CD4-positive, CD25-positive, alpha-beta regulatory T cell (primary cell): ENCODE data around the gene BMPER. TPM values are rescaled to one million over a fixed set of nuclear protein-coding genes. Genes with fewer than 3 reads are reported as not detected.

ENCODE experiments used
- ATAC-seq, 2 donors: fragments of 150-1000 bp; cut with Tn5 transposase; one replicate each; pipeline ENCODE4 v1.10.0; 2021; ENCODE audit warnings: low read depth in 2 of 2, moderate number of reproducible peaks in 2 of 2, moderate library complexity in 1 of 2
- DNase-seq, 3 donors: peaks; one replicate each; pipeline versions ENCODE4 v3.0.0 to v3.0.0-alpha.2; 2012 to 2022; ENCODE audit warnings: mixed read lengths in 1 of 3
- H3K27ac ChIP-seq: one replicate; pipeline ENCODE4 v1.7.0; 2013; ENCODE audit warnings: mild to moderate bottlenecking, low read length; ENCODE audit not compliant: insufficient read depth, poor library complexity, severe bottlenecking
- H3K27me3 ChIP-seq: one replicate; pipeline ENCODE4 v1.7.0; 2013; ENCODE audit warnings: low read length; ENCODE audit not compliant: control insufficient read depth, insufficient read depth
- H3K36me3 ChIP-seq: one replicate; pipeline ENCODE4 v1.7.0; 2013; ENCODE audit warnings: mild to moderate bottlenecking, low read length, moderate library complexity; ENCODE audit not compliant: control insufficient read depth, insufficient read depth
- H3K4me1 ChIP-seq: 2 replicates; pipeline ENCODE4 v1.7.0; 2013; ENCODE audit warnings: mild to moderate bottlenecking, low read length; ENCODE audit not compliant: insufficient read depth, control insufficient read depth, poor library complexity, severe bottlenecking
- H3K4me3 ChIP-seq: one replicate; pipeline ENCODE4 v1.7.0; 2013; ENCODE audit warnings: low read depth, mild to moderate bottlenecking, low read length, moderate library complexity
- H3K9me3 ChIP-seq, 2 experiments: 1 replicate in 1 of 2; 2 replicates in 1 of 2; pipeline ENCODE4 v1.7.0; 2013; ENCODE audit warnings: low read length in 2 of 2, mild to moderate bottlenecking in 1 of 2, moderate library complexity in 1 of 2; ENCODE audit not compliant: control insufficient read depth in 2 of 2
- H3K27ac Mint-ChIP-seq, 3 donors: one replicate each; pipeline ENCODE4 v1.8.0; 2020 to 2022; ENCODE audit warnings: mild to moderate bottlenecking in 3 of 3, mixed read lengths in 3 of 3, moderate library complexity in 2 of 3
- H3K27me3 Mint-ChIP-seq: one replicate; pipeline ENCODE4 v1.8.0; 2022; ENCODE audit warnings: mild to moderate bottlenecking, mixed read lengths
- H3K36me3 Mint-ChIP-seq: one replicate; pipeline ENCODE4 v1.8.0; 2020; ENCODE audit warnings: mixed read lengths
- H3K4me1 Mint-ChIP-seq, 4 donors: one replicate each; pipeline ENCODE4 v1.8.0; 2020 to 2022; ENCODE audit warnings: mixed read lengths in 4 of 4, mild to moderate bottlenecking in 1 of 4
- H3K4me3 Mint-ChIP-seq, 4 donors: one replicate each; pipeline ENCODE4 v1.8.0; 2020 to 2022; ENCODE audit warnings: mild to moderate bottlenecking in 4 of 4, mixed read lengths in 4 of 4, moderate library complexity in 3 of 4
- H3K9me3 Mint-ChIP-seq, 7 donors: one replicate each; pipeline ENCODE4 v1.8.0; 2020 to 2022; ENCODE audit warnings: mixed read lengths in 7 of 7, mild to moderate bottlenecking in 3 of 7, moderate library complexity in 2 of 7
- polyA plus RNA-seq, 4 donors: library from polyadenylated mRNA; unstranded; fragments of 300-500 nt; fragmentation: Illumina TruSeq; gene quantifications; one replicate each; pipeline ENCODE4 v1.2.3, GENCODE V29; 2021
- total RNA-seq: library from RNA; stranded (reverse); gene quantifications from one replicate; pipeline ENCODE4 v1.2.3, GENCODE V29; 2022

The BMPER gene
- total and polyA plus RNA-seq, 5 donors from 2014 or later = not detected

DNA sequence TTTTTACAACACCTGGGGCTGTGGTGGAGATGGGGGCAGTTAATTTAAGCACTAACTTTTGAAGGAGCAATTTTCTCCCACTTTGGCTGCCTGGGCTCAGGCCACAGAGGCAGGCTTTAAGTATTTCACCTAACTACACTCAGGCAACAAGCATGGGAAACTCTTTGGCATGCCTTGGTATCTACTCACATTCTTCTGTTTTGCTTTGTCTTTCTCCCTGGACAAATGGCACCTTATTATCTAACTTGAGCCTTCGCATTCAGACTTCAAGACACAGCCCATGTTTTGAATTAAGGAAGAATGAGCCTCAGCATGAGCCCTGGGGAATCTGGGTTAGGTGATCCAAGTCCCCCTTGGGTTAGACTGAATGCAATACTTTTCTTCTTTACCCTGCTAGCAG lies 31.8 kb upstream of the BMPER start:
- H3K27me3 Mint-ChIP-seq = no peaks in the 10 kb centered on the region
- no peak overlapping the region for H3K4me3 Mint-ChIP-seq
- no peaks in the 10 kb centered on the region for H3K4me1 Mint-ChIP-seq
- peaks cover 0 to 2% (median 0%) of the 10 kb centered on the region in 7 donors for H3K9me3 Mint-ChIP-seq
- no peaks in the 10 kb centered on the region for H3K4me1 ChIP-seq
- no peak overlapping the region for H3K27ac ChIP-seq
- DNase-seq = no peak
- H3K36me3 Mint-ChIP-seq = no peaks in the 10 kb centered on the region
- no peak overlapping the region for H3K4me3 ChIP-seq
- H3K9me3 ChIP-seq = no peaks in the 10 kb centered on the region
- ATAC-seq = no peak
- H3K27ac Mint-ChIP-seq = no peak overlapping the region
- no peaks in the 10 kb centered on the region for H3K36me3 ChIP-seq
- H3K27me3 ChIP-seq = no peaks in the 10 kb centered on the region

- no peak overlapping the region for H3K27ac ChIP-seq
- no peaks in the 10 kb centered on the region for H3K36me3 Mint-ChIP-seq
- no peaks in the 10 kb centered on the region for H3K4me1 Mint-ChIP-seq
- H3K4me1 ChIP-seq = no peaks in the 10 kb centered on the region
- DNase-seq = no peak
- H3K4me3 ChIP-seq = no peak overlapping the region
- no peaks in the 10 kb centered on the region for H3K27me3 ChIP-seq
- H3K27me3 Mint-ChIP-seq = no peaks in the 10 kb centered on the region
- H3K36me3 ChIP-seq = no peaks in the 10 kb centered on the region
- H3K9me3 Mint-ChIP-seq = peaks cover 0 to 2% (median 0%) of the 10 kb centered on the region in 7 donors
- H3K27ac Mint-ChIP-seq = no peak overlapping the region
- no peak overlapping the region for H3K4me3 Mint-ChIP-seq
- ATAC-seq = no peak
- no peaks in the 10 kb centered on the region for H3K9me3 ChIP-seq
Observed at GRCh38 chr7:33873981-33874750, 31.2 kb upstream of the BMPER start.

DNA sequence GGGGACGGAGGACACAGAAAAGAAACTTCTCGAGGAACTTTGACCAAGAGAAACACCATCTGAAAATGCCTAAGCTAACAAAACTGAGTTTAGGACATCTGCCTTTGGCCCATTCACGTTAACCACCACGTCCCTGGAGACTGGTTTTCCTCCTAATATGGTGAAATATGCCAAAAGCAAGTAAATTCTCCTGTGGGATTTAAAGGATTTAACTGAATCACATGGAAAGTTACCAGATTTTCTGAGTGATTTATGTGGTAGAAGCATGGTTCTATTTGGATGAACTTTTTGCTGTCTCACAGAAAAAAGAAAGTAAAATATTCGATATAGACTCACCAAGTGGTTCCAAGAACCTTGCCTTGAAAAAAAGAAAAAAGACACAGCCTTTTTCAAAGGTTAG lies 30.4 kb upstream of the BMPER start:
- no peak for ATAC-seq
- H3K27me3 ChIP-seq = no peaks in the 10 kb centered on the region
- Mint-ChIP-seq H3K9me3 (peaks cover 0 to 2% (median 0%) of the 10 kb centered on the region in 7 donors), H3K27ac (no peak overlapping the region), H3K36me3 (no peaks in the 10 kb centered on the region), H3K4me1 (no peaks in the 10 kb centered on the region), H3K27me3 (no peaks in the 10 kb centered on the region), H3K4me3 (no peak overlapping the region)
- H3K4me1 ChIP-seq = no peaks in the 10 kb centered on the region
- DNase-seq = no peak
- no peaks in the 10 kb centered on the region for H3K9me3 ChIP-seq
- H3K4me3 ChIP-seq = no peak overlapping the region
- H3K27ac ChIP-seq = no peak overlapping the region
- no peaks in the 10 kb centered on the region for H3K36me3 ChIP-seq

DNA sequence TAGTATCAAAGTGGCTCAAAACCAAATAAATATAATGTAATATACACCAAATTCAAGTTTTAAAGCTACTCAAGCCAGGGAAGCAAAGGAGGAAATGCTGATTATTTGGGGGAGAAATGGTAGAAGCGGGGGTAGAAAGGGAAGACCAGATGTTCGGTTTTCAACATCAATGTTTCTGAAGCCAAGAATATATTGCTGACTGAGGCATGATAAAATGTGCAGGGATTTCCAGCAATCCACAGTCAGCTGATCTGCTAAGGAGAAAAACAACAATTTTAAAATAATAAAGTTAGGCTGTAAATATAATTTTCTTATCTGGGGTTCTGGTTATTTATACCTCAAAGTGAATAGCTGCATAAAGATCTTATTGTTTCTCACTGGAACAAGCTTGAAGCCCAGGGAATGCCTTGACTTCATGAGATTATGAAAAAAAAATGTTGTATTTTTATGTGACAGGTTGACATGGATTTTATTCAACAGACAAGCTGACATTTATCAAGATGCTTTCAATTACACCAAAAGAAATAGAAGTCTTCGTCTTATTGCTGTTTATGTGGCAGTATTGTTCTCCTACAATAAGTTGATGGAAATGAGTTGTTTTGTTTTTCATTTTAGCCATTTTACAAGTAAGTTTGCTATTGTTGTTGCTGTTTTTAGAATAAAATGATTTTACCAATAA lies 28.6 kb upstream of the BMPER start:
- H3K27me3 ChIP-seq = no peaks in the 10 kb centered on the region
- no peak overlapping the region for H3K27ac ChIP-seq
- ATAC-seq (no peak), DNase-seq (no peak)
- no peak overlapping the region for H3K4me3 Mint-ChIP-seq
- no peaks in the 10 kb centered on the region for H3K4me1 ChIP-seq
- no peaks in the 10 kb centered on the region for H3K4me1 Mint-ChIP-seq
- no peak overlapping the region for H3K27ac Mint-ChIP-seq
- peaks cover 0 to 2% (median 0%) of the 10 kb centered on the region in 7 donors for H3K9me3 Mint-ChIP-seq
- no peaks in the 10 kb centered on the region for H3K27me3 Mint-ChIP-seq
- no peaks in the 10 kb centered on the region for H3K9me3 ChIP-seq
- no peak overlapping the region for H3K4me3 ChIP-seq
- H3K36me3 Mint-ChIP-seq = no peaks in the 10 kb centered on the region
- no peaks in the 10 kb centered on the region for H3K36me3 ChIP-seq

- no peaks in the 10 kb centered on the region for H3K4me1 Mint-ChIP-seq
- H3K4me3 ChIP-seq = no peak overlapping the region
- no peak for ATAC-seq
Observed at GRCh38 chr7:33880787-33881186, 24.6 kb upstream of the BMPER start.

DNA sequence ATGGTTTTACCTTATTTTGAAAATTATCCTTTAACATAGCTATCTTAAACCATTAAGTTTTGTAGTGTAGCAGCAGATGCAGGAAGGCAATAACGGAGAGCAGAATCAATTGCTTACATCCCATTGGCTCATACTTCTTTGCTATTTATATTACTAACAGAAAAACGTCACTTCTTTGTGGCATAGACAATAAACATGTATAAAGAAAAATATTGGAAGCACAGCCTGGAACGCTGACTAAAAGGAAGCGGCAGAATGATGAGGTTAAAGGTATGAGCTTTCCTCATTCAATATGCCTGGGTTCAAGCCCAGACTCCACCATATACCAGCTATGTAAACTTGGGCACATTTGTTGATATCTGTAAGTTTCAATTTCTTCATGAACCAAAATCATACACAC lies 24.0 kb upstream of the BMPER start:
- Mint-ChIP-seq H3K9me3 (peaks cover 0 to 5% (median 0%) of the 10 kb centered on the region in 7 donors), H3K36me3 (no peaks in the 10 kb centered on the region), H3K27me3 (no peaks in the 10 kb centered on the region), H3K27ac (no peak overlapping the region), H3K4me1 (no peaks in the 10 kb centered on the region), H3K4me3 (no peak overlapping the region)
- Histone ChIP-seq H3K4me3 (no peak overlapping the region), H3K27me3 (no peaks in the 10 kb centered on the region), H3K27ac (no peak overlapping the region), H3K4me1 (no peaks in the 10 kb centered on the region), H3K36me3 (no peaks in the 10 kb centered on the region), H3K9me3 (no peaks in the 10 kb centered on the region)
- no peak for DNase-seq
- ATAC-seq = no peak

More at GRCh38 chr7:33880787-33881186, 24.6 kb upstream of the BMPER start:
- H3K27ac ChIP-seq = no peak overlapping the region
- no peaks in the 10 kb centered on the region for H3K36me3 Mint-ChIP-seq
- H3K4me1 ChIP-seq = no peaks in the 10 kb centered on the region
- no peak overlapping the region for H3K27ac Mint-ChIP-seq
- H3K9me3 Mint-ChIP-seq = peaks cover 0 to 3% (median 0%) of the 10 kb centered on the region in 7 donors
- H3K9me3 ChIP-seq = no peaks in the 10 kb centered on the region
- no peaks in the 10 kb centered on the region for H3K27me3 Mint-ChIP-seq
- H3K27me3 ChIP-seq = no peaks in the 10 kb centered on the region
- H3K36me3 ChIP-seq = no peaks in the 10 kb centered on the region
- DNase-seq = no peak
- H3K4me3 Mint-ChIP-seq = no peak overlapping the region

- Histone ChIP-seq H3K27ac (no peak overlapping the region), H3K27me3 (no peaks in the 10 kb centered on the region), H3K4me3 (no peak overlapping the region), H3K4me1 (no peaks in the 10 kb centered on the region), H3K9me3 (no peaks in the 10 kb centered on the region), H3K36me3 (no peaks in the 10 kb centered on the region)
- ATAC-seq = no peak
- Mint-ChIP-seq H3K36me3 (no peaks in the 10 kb centered on the region), H3K9me3 (peaks cover 0 to 5% (median 0%) of the 10 kb centered on the region in 7 donors), H3K4me3 (no peak overlapping the region), H3K27me3 (peaks cover 4% of the 10 kb centered on the region), H3K4me1 (no peaks in the 10 kb centered on the region), H3K27ac (no peak overlapping the region)
- DNase-seq = no peak
Observed at GRCh38 chr7:33882040-33882837, 23.1 kb upstream of the BMPER start.
